CD4-positive, alpha-beta T cell (primary cell): ENCODE results near the gene INPP5A. TPM values are rescaled to one million over a fixed set of nuclear protein-coding genes. Genes with fewer than 3 reads are reported as not detected.

ENCODE experiments used
- ATAC-seq: fragments of 200-7000 bp; cut with Tn5 transposase; one replicate; pipeline ENCODE4 v1.10.0; 2022; ENCODE audit warnings: mild to moderate bottlenecking; ENCODE audit not compliant: poor library complexity
- CTCF ChIA-PET: fragments of 350-600 bp; sonication (Branson Sonifier 250); formaldehyde crosslinking; loops from one replicate; lab custom pipeline; 2021; ENCODE audit warnings: antibody characterized with exemption, inconsistent platforms; lab: Charles Lee
- POLR2A ChIA-PET: fragments of 350-600 bp; sonication (Branson Sonifier 250); formaldehyde crosslinking; loops from one replicate; lab custom pipeline; 2021; ENCODE audit warnings: antibody characterized with exemption, inconsistent platforms; lab: Charles Lee
- DNase-seq, 14 experiments: peaks; one replicate each; pipeline ENCODE4 v3.0.0-alpha.2; 2013 to 2020; ENCODE audit warnings: mixed read lengths in 2 of 14
- H3K27ac ChIP-seq, 2 donors: one replicate each; pipeline versions ENCODE4 v1.5.1 to v1.7.0; 2013; ENCODE audit warnings: low read length in 2 of 2, low read depth in 1 of 2, mild to moderate bottlenecking in 1 of 2
- H3K27me3 ChIP-seq, 2 experiments: 1 replicate in 1 of 2; 2 replicates in 1 of 2; pipeline versions ENCODE4 v1.6.1 to v1.7.0; 2013; ENCODE audit warnings: low read length in 2 of 2, control low read depth in 1 of 2, mild to moderate bottlenecking in 1 of 2, moderate library complexity in 1 of 2; ENCODE audit not compliant: insufficient read depth in 2 of 2, control insufficient read depth in 1 of 2
- H3K36me3 ChIP-seq: one replicate; pipeline ENCODE4 v1.6.1; 2013; ENCODE audit warnings: low read length, control low read depth; ENCODE audit not compliant: insufficient read depth
- H3K4me1 ChIP-seq: one replicate; pipeline ENCODE4 v1.6.1; 2013; ENCODE audit warnings: low read length, control low read depth; ENCODE audit not compliant: insufficient read depth
- H3K4me3 ChIP-seq: one replicate; pipeline ENCODE4 v1.5.1; 2013; ENCODE audit warnings: mild to moderate bottlenecking, low read length, moderate library complexity
- H3K9me3 ChIP-seq, 2 experiments: 1 replicate in 1 of 2; 2 replicates in 1 of 2; pipeline versions ENCODE4 v1.6.1 to v1.7.0; 2013; ENCODE audit warnings: low read length in 2 of 2, mild to moderate bottlenecking in 2 of 2, control low read depth in 1 of 2, moderate library complexity in 1 of 2; ENCODE audit not compliant: control insufficient read depth in 1 of 2, insufficient read depth in 1 of 2
- H3K27ac Mint-ChIP-seq: one replicate; pipeline ENCODE4 v1.8.0; 2020; ENCODE audit warnings: mixed read lengths
- H3K27me3 Mint-ChIP-seq: one replicate; pipeline ENCODE4 v1.8.0; 2021; ENCODE audit warnings: mixed read lengths
- H3K36me3 Mint-ChIP-seq: one replicate; pipeline ENCODE4 v1.8.0; 2021; ENCODE audit warnings: low read depth, mixed read lengths
- H3K4me1 Mint-ChIP-seq: one replicate; pipeline ENCODE4 v1.8.0; 2021; ENCODE audit warnings: low read depth, mixed read lengths
- H3K4me3 Mint-ChIP-seq: one replicate; pipeline ENCODE4 v1.8.0; 2020; ENCODE audit warnings: mild to moderate bottlenecking, mixed read lengths
- H3K9me3 Mint-ChIP-seq: one replicate; pipeline ENCODE4 v1.8.0; 2020; ENCODE audit warnings: mixed read lengths
- intact Hi-C, 2 experiments: fragments of 100-400 bp; cut with DNase I in 1 of 2; cut with micrococcal nuclease in 1 of 2; formaldehyde crosslinking; loops; one replicate each; pipeline versions ENCODE4 v1.15.1 to v1.9.0; 2023 to 2025; cut with DNase I, micrococcal nuclease
- total RNA-seq, 174 experiments: library from RNA in 2 of 174; stranded (reverse) in 2 of 174; gene quantifications; one replicate each; pipeline ENCODE4 v1.2.3 and lab custom pipeline; 2021 to 2026
- TF ChIP-seq, protein P1 (sequence below): fragments of 200-600 bp; IDR thresholded peaks from one replicate; pipeline ENCODE4 v1.8.0; 2022; ENCODE audit warnings: antibody characterized with exemption, mild to moderate bottlenecking

INPP5A gene
- total RNA-seq, 2 experiments from 2014 or later = 22.0 to 24.8 TPM

DNA sequence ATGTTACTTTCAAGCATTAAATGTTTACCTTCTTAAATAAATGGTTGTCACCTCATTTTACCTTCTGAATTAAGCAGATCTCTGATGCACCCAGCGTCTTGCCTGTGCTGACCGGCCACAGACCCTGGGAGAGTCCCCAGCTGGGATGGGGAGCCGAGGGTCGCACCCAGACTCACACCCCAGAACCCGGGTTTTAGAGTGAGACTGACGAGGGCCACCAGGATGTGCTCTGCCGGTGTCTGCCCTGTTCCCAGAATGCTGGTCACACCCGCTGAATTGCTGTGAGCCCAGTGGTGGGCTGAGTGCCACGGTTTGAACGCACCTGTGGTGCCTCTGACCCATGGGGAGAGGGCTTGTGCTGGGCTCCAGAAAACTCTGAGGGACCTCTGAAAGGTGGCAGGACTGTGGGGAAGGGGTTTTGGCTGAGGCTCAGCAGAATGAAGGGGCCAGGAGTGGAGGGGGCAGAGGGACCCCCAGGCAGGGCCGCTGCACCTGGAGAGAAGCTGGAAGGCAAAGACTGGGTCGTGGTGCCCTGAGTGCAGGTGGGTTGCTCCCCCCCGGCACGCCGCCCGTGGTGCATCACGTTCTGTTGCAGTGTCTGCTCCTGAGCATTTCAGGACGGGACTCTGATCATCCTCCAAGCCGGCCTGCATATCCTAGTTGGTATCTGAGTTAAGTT, 39.2 kb downstream of the INPP5A start:
- H3K9me3 Mint-ChIP-seq = no peaks in the 10 kb centered on the region
- no peaks in the 10 kb centered on the region for H3K27me3 Mint-ChIP-seq
- peaks cover 9% of the 10 kb centered on the region for H3K36me3 Mint-ChIP-seq
- ChIA-PET POLR2A (no interaction called here), CTCF (no interaction called here)
- TF ChIP-seq, protein P1, sequence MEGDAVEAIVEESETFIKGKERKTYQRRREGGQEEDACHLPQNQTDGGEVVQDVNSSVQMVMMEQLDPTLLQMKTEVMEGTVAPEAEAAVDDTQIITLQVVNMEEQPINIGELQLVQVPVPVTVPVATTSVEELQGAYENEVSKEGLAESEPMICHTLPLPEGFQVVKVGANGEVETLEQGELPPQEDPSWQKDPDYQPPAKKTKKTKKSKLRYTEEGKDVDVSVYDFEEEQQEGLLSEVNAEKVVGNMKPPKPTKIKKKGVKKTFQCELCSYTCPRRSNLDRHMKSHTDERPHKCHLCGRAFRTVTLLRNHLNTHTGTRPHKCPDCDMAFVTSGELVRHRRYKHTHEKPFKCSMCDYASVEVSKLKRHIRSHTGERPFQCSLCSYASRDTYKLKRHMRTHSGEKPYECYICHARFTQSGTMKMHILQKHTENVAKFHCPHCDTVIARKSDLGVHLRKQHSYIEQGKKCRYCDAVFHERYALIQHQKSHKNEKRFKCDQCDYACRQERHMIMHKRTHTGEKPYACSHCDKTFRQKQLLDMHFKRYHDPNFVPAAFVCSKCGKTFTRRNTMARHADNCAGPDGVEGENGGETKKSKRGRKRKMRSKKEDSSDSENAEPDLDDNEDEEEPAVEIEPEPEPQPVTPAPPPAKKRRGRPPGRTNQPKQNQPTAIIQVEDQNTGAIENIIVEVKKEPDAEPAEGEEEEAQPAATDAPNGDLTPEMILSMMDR = no peak
- ATAC-seq (no peak), DNase-seq (no peak)
- Histone ChIP-seq H3K27ac (no peak overlapping the region), H3K9me3 (peaks cover 0 to 13% of the 10 kb centered on the region in 2 experiments), H3K27me3 (no peaks in the 10 kb centered on the region), H3K4me3 (no peak overlapping the region), H3K4me1 (peaks cover 40% of the 10 kb centered on the region), H3K36me3 (no peaks in the 10 kb centered on the region)
- H3K4me3 Mint-ChIP-seq = no peak overlapping the region
- intact Hi-C loops = no loop called here
- H3K4me1 Mint-ChIP-seq = peaks cover 61% of the 10 kb centered on the region
- H3K27ac Mint-ChIP-seq = no peak overlapping the region

DNA sequence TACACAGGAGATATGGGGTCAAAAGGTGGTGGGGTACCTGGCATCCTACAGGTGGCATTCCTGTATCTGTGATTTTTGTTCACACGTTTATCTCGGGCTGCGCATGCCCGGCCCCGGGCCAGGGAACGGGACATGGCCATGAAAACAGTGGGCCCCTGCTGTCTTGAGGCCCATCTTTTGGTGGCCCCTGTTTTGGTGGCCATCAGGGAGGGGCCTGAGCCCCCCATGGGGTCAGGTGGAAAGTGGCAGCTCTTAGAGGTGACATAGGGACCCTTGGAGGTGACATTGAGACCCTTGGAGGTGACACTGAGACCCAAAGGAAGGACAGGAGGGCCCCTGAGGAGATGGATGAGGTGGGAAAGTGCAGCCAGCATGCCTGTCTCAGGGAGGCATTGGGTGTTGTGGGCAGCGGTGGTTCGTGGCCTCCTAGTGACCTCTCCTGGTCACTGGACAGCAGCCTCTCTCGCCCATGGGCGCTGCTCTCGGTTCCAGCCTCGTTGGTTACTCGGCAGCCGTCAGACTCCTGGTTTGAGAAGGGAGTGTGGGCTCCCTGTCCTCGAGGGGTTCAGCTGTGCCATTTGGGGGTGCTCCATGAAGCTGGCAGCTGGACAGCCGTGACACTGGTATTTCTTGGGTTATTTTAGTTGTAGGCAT, 39.9 kb downstream of the INPP5A start:
- Mint-ChIP-seq H3K9me3 (no peaks in the 10 kb centered on the region), H3K4me3 (no peak overlapping the region), H3K4me1 (peaks cover 65% of the 10 kb centered on the region), H3K27me3 (no peaks in the 10 kb centered on the region), H3K27ac (no peak overlapping the region), H3K36me3 (peaks cover 9% of the 10 kb centered on the region)
- ATAC-seq (no peak), DNase-seq (no peak)
- H3K36me3 ChIP-seq = no peaks in the 10 kb centered on the region
- peaks cover 33% of the 10 kb centered on the region for H3K4me1 ChIP-seq
- TF ChIP-seq, protein P1 = no peak
- no peaks in the 10 kb centered on the region for H3K27me3 ChIP-seq
- no peak overlapping the region for H3K4me3 ChIP-seq
- POLR2A ChIA-PET = no interaction called here
- CTCF ChIA-PET = no interaction called here
- H3K27ac ChIP-seq = no peak overlapping the region
- peaks cover 0 to 13% of the 10 kb centered on the region in 2 experiments for H3K9me3 ChIP-seq
- intact Hi-C loops = no loop called here

DNA sequence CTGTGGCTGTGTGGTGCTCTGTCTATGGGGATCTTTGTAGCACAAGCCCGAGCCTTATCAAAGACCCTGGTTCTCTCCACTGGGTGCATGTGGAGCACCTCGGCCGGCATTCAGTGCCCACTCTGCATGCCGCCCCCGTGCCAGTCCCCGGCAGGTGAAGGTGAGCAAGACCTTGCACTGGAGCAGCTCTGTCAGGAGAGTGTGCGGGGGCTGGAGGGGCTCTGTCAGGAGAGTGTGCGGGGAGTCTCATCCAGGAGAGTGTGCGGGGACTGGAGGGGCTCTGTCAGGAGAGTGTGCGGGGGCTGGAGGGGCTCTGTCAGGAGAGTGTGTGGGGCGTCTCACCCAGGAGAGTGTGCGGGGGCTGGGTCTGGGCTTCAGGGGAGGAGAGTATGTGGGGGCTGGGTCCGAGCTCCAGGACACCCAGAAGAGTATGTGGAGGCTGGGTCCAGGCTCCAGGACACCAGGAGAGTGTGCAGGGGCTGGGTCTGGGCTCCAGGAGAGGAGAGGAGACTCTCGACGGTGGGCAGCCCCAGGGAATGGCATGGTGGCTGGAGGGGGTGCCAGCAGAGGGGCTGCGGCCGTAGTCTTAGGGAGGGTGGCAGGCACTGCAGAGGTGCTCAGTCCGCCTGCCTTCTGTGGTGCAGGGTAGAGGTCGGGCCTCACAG, 40.8 kb downstream of the INPP5A start:
- TF ChIP-seq, protein P1 = no peak
- H3K27me3 Mint-ChIP-seq = no peaks in the 10 kb centered on the region
- no peak overlapping the region for H3K27ac ChIP-seq
- DNase-seq = no peak
- intact Hi-C loops = no loop called here
- ATAC-seq = no peak
- peaks cover 31% of the 10 kb centered on the region for H3K4me1 ChIP-seq
- no peak overlapping the region for H3K4me3 ChIP-seq
- H3K36me3 Mint-ChIP-seq = peaks cover 17% of the 10 kb centered on the region
- no peak overlapping the region for H3K27ac Mint-ChIP-seq
- no peaks in the 10 kb centered on the region for H3K9me3 Mint-ChIP-seq
- CTCF ChIA-PET = no interaction called here
- peaks cover 0 to 13% of the 10 kb centered on the region in 2 experiments for H3K9me3 ChIP-seq
- no peaks in the 10 kb centered on the region for H3K27me3 ChIP-seq
- no peaks in the 10 kb centered on the region for H3K36me3 ChIP-seq
- POLR2A ChIA-PET = no interaction called here
- no peak overlapping the region for H3K4me3 Mint-ChIP-seq
- peaks cover 74% of the 10 kb centered on the region for H3K4me1 Mint-ChIP-seq
